Mucosa of descending colon (tissue), 3 donors: Measurements from ENCODE around the gene MRPL19. TPM values are rescaled to one million over a fixed set of nuclear protein-coding genes. Genes with fewer than 3 reads are reported as not detected.

Experiments
- ATAC-seq: fragments of 200-7000 bp; cut with Tn5 transposase; one replicate; pipeline ENCODE4 v1.9.1; 2020; ENCODE audit warnings: mild to moderate bottlenecking, moderate library complexity
- DNase-seq, 3 donors: peaks; one replicate each; pipeline ENCODE4 v3.0.0-alpha.2; 2020
- H3K36me3 ChIP-seq: fragments of 200-600 bp; one replicate; pipeline ENCODE4 v1.8.0; 2021; ENCODE audit warnings: low read depth, mild to moderate bottlenecking
- H3K4me1 ChIP-seq: fragments of 200-600 bp; one replicate; pipeline ENCODE4 v1.8.0; 2021; ENCODE audit warnings: low read depth, mild to moderate bottlenecking
- H3K4me3 ChIP-seq: fragments of 200-600 bp; one replicate; pipeline ENCODE4 v1.8.0; 2021; ENCODE audit warnings: mild to moderate bottlenecking
- H3K9me3 ChIP-seq: fragments of 200-600 bp; one replicate; pipeline ENCODE4 v1.8.0; 2021; ENCODE audit warnings: mild to moderate bottlenecking
- intact Hi-C, 2 donors: fragments of 100-400 bp; cut with DNase I in 1 of 2; cut with micrococcal nuclease in 1 of 2; formaldehyde crosslinking; loops; one replicate each; pipeline versions ENCODE4 v1.11.0 to v1.11.1; 2022; cut with DNase I, micrococcal nuclease
- total RNA-seq, 3 donors: library from RNA; stranded (reverse); fragmentation: NEBNext Ultra II Directional in 2 of 3; extraction: Animal tissue kit (Norgen Biotek cat#: 25700) in 2 of 3; gene quantifications; one replicate each; pipeline versions ENCODE4 v1.2.1 to v1.2.4, GENCODE V29; 2021 to 2023
- TF ChIP-seq, protein P1 (sequence below): fragments of 200-600 bp; IDR thresholded peaks from one replicate; pipeline ENCODE4 v1.8.0; 2022; ENCODE audit warnings: antibody characterized with exemption, mild to moderate bottlenecking
- donor health status: DM: no; HTN: no; CAD: no; lungs with moderate emphysema.
- donor health status: DM: no; HTN: no; CAD: no.
- donor health status: DM: no; HTN: yes; CAD: no.

The MRPL19 gene
- total RNA-seq, 3 donors from 2014 or later: 34.6 to 53.3 (median 45.1) TPM

DNA sequence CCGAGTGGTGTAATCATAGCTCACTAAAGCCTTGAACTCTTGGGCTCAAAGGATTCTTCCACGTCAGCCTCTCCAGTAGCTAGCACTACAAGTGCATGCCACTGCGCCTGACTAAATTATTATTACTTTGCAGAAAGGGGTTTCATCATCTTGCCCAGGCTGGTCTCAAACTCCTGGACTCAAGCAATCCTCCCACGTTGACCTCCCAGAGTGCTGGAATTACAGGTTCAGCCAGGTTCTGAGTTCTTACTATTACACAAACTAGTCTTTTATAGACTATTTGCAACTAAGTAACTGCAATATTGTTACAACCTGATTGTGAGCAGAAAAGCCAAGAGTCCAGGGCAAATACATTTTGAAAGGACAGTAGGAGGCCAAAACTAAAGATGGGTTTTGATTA is 35.9 kb upstream of the MRPL19 start:
- intact Hi-C loops: no loop called here
- Histone ChIP-seq H3K36me3 (no peaks in the 10 kb centered on the region), H3K9me3 (no peaks in the 10 kb centered on the region), H3K4me3 (no peak overlapping the region), H3K4me1 (peaks cover 4% of the 10 kb centered on the region)
- ATAC-seq (no peak), DNase-seq (no peak)
- TF ChIP-seq, protein P1, sequence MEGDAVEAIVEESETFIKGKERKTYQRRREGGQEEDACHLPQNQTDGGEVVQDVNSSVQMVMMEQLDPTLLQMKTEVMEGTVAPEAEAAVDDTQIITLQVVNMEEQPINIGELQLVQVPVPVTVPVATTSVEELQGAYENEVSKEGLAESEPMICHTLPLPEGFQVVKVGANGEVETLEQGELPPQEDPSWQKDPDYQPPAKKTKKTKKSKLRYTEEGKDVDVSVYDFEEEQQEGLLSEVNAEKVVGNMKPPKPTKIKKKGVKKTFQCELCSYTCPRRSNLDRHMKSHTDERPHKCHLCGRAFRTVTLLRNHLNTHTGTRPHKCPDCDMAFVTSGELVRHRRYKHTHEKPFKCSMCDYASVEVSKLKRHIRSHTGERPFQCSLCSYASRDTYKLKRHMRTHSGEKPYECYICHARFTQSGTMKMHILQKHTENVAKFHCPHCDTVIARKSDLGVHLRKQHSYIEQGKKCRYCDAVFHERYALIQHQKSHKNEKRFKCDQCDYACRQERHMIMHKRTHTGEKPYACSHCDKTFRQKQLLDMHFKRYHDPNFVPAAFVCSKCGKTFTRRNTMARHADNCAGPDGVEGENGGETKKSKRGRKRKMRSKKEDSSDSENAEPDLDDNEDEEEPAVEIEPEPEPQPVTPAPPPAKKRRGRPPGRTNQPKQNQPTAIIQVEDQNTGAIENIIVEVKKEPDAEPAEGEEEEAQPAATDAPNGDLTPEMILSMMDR: no peak

DNA sequence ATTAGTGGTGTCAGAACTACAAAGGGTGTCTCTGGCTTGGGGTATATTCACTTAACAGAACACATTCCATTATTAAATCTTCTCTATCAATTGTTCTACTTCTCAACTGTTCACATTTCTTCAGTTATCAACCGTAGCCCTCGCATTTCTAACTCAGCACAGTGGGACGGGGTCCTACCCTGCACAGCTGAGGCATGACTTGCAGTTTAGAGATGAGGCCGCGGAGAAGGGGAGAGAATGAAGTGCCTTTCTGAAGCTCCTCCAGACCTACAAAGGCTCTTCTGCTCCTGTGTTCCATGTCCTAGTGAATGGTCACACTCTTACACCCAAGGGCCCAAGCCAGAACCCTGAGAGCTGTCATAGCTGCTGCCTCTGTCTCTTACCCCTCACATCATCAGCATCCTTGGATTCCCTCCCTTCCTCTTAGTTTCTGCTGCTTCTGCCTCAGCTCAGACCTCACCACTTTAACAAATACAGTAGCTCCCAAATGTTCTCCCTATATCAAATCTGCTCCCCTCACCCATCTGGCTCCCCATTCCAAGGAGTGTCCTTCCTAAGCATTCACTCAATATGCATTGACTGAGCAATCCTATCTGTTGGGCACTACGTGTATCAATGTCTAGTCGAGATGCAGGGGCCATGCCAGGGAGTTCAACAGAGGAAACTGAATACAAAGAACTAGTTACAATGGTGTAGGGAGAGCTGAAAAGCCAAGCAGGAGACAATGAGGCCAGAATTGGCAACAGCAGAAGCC is 34.3 kb upstream of the MRPL19 start:
- intact Hi-C loops: no loop called here
- ATAC-seq: no peak
- no peak for DNase-seq

DNA sequence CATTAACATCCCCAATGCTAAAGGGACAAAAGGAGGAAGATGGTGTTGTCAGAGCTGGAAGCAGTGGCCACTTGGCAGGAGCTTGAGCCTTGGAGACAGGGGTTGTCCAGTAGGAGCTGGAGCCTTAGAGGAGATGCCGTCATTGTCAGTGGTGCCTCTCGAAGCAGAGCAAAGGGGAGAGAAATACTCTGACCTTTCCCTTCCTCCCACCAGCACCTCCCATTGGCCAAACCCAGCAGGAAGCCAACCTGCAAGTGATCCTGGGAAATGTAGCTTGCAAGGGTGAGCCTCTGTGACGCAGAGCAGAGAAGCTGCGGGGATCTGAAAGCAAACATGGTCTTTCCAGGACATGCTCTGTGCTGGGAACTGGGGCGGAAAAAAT is 33.7 kb upstream of the MRPL19 start:
- intact Hi-C loops: no loop called here
- TF ChIP-seq, protein P1: no peak
- ATAC-seq: no peak
- Histone ChIP-seq H3K36me3 (no peaks in the 10 kb centered on the region), H3K9me3 (no peaks in the 10 kb centered on the region), H3K4me1 (peaks cover 4% of the 10 kb centered on the region), H3K4me3 (no peak overlapping the region)
- no peak for DNase-seq

More for the DNA sequence above, 34.3 kb upstream of the MRPL19 start:
- no peaks in the 10 kb centered on the region for H3K36me3 ChIP-seq
- no peaks in the 10 kb centered on the region for H3K9me3 ChIP-seq
- TF ChIP-seq, protein P1: no peak
- H3K4me1 ChIP-seq: peaks cover 4% of the 10 kb centered on the region
- H3K4me3 ChIP-seq: no peak overlapping the region

DNA sequence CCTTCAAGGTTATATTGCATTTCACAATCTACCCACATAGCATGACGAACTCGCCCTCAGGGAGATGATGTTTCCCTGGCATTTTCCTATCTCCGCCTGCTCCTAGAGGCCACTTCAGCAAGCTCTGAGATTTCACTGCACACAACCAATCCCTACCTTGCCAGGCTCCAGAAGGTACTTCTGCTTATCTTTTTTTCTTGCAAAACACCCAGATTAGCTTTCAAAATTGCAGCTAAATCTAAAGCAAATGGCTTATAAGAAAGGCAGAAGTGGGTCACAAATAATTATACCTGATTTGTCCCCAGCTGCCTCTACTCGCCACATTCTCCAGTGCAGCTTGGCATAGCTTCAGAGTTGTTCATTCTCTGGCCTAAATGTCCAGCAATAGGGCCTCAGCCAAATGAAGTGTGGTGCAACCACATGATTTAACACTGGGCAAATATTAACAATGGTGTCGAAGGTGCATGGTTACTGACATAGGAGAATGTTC is 32.4 kb upstream of the MRPL19 start:
- no peak for DNase-seq
- Histone ChIP-seq H3K4me3 (no peak overlapping the region), H3K4me1 (no peaks in the 10 kb centered on the region), H3K9me3 (no peaks in the 10 kb centered on the region), H3K36me3 (no peaks in the 10 kb centered on the region)
- no peak for ATAC-seq
- intact Hi-C loops: no loop called here
- TF ChIP-seq, protein P1: no peak

DNA sequence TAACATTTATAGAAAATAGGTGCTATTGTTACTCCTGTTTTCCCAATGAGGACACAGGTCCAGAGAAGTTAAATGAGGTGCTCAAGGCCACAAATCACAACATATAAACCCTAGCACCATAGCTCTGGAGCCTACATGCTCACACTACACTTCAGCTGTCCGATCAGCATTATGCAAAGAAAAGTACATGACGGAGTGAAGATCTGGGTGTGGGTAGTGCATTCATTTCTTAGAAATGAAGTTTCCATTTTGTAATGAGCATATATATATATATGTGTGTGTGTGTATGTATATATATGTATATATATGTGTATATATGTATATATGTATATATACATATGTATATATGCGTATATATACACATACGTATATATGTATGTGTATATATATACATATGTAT is 30.2 kb upstream of the MRPL19 start:
- Histone ChIP-seq H3K9me3 (no peaks in the 10 kb centered on the region), H3K36me3 (no peaks in the 10 kb centered on the region), H3K4me3 (no peak overlapping the region), H3K4me1 (no peaks in the 10 kb centered on the region)
- TF ChIP-seq, protein P1: no peak
- intact Hi-C loops: no loop called here
- ATAC-seq (no peak), DNase-seq (no peak)
